Endothelial cell of umbilical vein (primary cell): ENCODE data around the gene DLL4.

Source experiments
- EZH2 ChIP-seq: IDR thresholded peaks from 2 replicates; pipeline ENCODE4 v1.6.1; 2012; ENCODE audit warnings: borderline replicate concordance, low read depth, mild to moderate bottlenecking, moderate library complexity, low read length, inconsistent platforms; ENCODE audit not compliant: severe bottlenecking
- POLR2A ChIP-seq: IDR thresholded peaks from 2 replicates; pipeline ENCODE4 v1.6.1; 2012; ENCODE audit warnings: low read depth, mild to moderate bottlenecking, control low read depth, low read length
- POLR2AphosphoS5 ChIP-seq: IDR thresholded peaks from 2 replicates; pipeline ENCODE4 v1.6.1; 2012; ENCODE audit warnings: low read depth, mild to moderate bottlenecking, control low read depth, low read length, moderate library complexity; ENCODE audit not compliant: insufficient read depth
- TF ChIP-seq, protein P1 (sequence below), 2 donors: IDR thresholded peaks; 1 replicate in 1 of 2; 2 replicates in 1 of 2; pipeline ENCODE4 v1.5.1; 2011; ENCODE audit warnings: low read length in 2 of 2, mild to moderate bottlenecking in 2 of 2, moderate library complexity in 2 of 2, control low read depth in 1 of 2, inconsistent platforms in 1 of 2, low read depth in 1 of 2; ENCODE audit not compliant: insufficient read depth in 1 of 2; ENCODE audit errors: extremely low read depth in 1 of 2

DNA sequence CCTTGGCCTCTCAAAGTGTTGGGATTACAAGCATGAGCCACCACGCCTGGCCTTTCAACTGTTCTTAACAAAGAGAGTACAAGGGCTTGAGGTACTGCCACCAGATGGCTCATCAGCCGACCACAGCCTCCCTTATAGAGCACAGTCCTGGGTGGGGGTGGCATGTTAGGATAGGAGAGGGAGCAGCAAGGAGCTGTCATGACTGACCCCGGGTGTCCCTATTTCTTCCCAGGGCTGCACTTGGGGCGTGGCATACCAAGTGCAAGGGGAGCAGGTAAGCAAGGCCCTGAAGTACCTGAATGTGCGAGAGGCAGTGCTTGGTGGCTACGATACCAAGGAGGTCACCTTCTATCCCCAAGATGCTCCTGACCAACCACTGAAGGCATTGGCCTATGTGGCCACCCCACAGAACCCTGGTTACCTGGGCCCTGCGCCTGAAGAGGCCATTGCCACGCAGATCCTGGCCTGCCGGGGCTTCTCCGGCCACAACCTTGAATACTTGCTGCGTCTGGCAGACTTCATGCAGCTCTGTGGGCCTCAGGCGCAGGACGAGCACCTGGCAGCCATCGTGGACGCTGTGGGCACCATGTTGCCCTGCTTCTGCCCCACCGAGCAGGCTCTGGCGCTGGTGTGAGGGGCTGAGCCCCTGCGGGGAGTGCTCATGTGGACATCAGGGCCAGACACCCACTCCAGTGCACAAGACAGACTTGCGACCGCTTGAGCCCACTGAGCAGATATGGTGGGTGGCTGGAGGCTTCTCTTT is 26.2 kb downstream of the DLL4 start:
- TF ChIP-seq EZH2: no peak
- TF ChIP-seq POLR2AphosphoS5: no peak
- TF ChIP-seq, protein P1, sequence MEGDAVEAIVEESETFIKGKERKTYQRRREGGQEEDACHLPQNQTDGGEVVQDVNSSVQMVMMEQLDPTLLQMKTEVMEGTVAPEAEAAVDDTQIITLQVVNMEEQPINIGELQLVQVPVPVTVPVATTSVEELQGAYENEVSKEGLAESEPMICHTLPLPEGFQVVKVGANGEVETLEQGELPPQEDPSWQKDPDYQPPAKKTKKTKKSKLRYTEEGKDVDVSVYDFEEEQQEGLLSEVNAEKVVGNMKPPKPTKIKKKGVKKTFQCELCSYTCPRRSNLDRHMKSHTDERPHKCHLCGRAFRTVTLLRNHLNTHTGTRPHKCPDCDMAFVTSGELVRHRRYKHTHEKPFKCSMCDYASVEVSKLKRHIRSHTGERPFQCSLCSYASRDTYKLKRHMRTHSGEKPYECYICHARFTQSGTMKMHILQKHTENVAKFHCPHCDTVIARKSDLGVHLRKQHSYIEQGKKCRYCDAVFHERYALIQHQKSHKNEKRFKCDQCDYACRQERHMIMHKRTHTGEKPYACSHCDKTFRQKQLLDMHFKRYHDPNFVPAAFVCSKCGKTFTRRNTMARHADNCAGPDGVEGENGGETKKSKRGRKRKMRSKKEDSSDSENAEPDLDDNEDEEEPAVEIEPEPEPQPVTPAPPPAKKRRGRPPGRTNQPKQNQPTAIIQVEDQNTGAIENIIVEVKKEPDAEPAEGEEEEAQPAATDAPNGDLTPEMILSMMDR (IDR thresholded peaks at IDR 0.05; ENCODE audit: extremely low read depth in 1 of 2, insufficient read depth in 1 of 2, low read depth in 1 of 2, low read length in 2 of 2): no peak
- no peak for TF ChIP-seq POLR2A
